Stimulated activated CD4-positive, alpha-beta T cell treated with anti-CD3 and anti-CD28 coated beads, Interleukin-12 subunit alpha, Interleukin-12 subunit beta, amount 100 ng/mL, for 24 hours (primary cell): ENCODE results near the gene TPD52L2.
"Not testable (repeated sequence)": the region's sequence is repeated elsewhere in the genome, so short reads cannot be mapped to it uniquely, and the experiment has no call there.

ENCODE experiments used
- DNase-seq, 2 experiments: peaks; one replicate each; pipeline ENCODE4 v3.0.0-alpha.2; 2020; ENCODE audit warnings: low read depth in 2 of 2

The TPD52L2 gene

DNA sequence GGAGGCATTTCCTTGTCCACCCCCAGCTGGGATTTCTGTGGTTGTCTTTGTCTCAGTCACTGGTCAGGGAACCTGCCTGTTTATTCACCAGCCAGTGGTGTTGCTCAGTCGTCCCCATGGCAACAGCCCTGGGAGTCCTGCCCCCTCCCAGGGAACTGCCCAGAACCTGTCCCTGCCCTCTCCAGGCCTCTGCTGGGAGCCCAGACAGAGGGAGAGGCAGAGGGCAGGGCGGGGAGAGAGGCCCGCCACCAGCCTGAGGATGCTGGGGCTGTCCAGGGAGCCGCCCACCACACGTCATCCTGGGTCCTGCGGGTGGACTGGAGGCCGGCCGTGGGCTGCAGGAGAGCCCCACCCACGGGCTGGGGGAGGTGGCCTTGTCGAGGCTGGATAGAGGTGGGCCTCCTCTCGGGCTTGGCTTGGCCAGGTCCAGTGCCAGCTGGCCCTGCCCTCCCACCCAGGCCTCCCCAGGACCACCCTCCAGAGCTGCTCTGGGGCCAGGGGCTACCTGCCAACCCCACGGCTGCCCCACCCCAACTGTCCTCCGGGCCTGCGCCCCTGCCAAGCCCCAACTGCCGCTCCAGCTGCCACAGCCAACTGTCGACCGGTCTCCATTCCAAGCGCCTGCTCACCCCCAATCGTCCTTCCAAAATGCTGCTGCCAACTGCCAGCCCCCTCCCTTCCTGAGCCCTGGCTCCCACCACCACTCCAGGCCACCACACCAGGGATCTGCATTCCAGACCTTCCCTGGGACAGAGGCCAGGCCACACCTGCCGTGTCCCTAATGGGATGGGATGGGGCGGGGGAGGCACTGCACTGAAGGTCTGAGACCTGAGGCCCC is 29.8 kb upstream of the TPD52L2 start:
- DNase-seq: no peak

DNA sequence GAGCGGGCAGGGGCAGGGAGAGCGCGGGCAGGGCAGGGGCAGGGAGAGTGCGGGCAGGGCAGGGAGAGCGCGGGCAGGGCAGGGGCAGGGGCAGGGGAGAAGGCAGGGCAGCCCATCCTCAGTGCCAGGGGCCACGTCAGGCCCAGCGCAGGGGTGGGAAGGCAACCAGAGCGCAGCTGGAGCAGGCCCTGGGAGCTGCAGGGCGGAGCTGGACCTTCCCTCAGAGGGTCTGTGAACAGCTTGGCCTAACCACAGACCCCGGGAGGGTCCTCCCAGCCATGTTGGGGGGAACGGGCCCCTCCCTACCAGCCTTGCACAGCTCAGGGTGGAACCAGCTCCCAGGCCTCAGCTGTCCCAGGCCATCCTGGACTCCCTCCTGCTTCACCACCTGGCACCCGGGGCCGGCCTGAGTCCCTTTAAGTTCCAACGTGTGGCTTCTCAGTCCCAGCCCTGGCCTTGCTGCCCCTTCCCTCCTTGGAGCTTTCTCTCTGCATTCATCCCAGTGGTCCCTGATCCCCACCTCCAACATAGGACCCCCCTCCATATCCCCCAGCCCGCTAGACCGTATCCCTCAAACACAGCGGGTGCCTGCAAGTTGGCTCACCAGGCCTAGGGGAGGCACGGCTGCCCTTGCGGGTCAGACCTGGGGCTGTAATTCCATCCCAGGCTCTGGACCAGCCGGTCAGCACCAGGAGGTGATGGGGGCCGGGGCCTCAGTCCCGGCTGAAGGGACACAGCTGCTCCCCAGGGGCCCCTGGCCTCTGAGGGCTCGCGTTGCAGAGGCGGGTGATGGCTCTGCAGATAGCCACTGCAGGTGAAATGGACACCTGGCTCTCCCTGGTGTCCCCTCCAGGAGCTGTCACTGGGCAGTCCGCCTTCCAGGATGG is 28.4 kb upstream of the TPD52L2 start:
- DNase-seq: no peak

DNA sequence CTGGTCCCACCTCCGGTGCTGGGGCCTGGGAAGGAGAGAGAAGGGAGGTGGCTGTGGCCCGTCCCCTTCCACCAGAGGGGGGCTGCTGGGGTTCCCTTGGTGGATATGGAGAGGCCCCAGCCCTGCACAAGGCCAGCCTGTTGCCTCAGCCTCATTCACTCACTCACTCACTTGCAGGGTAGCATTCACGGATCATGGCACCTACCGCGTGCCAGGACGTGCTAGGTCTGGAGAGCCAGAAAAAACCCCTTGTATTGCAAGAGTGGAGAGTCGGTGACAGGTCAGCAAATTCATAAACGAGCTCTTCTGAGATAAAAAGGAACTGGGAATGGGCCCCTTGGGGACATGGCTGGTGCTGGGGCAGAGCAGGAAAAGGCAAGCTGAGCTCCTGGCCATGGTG is 27.6 kb upstream of the TPD52L2 start:
- DNase-seq: no peak

DNA sequence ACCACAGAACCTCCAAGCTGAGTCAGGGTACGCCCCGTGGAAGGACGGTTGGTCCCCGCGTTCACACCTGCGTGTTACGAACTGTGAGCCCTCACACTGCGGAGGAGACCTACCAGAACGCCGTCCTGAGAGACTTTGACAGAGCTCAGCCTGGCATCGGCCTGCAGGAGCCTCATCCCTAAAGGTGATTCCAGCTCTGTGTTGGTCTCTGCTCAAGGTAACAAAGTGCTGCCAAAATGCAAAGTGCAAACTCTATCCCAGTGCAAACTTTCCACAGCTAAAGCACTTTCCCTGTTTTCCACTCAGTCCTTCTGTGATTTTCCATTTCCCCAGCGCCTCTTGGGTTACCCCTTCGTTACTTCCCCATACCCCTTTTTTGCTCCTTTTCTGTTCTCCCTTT is 25.4 kb upstream of the TPD52L2 start:
- DNase-seq: no peak

DNA sequence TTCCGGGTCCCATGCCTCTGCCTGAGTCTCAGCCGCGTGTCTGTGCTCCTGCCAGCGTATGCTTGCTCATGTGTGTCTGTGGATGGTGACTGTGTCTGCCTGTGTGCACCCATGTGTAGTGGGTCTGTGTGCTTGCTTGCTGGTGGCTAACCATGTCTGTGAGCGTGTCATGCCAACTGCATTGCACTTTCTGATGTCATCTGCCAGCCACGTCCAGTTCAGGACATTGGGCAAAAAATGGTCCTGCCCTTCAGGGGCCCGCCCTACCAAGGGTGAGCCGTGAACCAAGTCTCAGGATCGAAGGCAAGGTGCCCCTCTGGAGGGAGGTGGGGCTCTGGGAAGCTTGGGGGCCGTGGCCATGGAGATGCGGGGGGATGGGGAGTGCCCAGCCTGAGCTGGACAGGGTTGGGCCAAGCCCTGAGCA is 24.7 kb upstream of the TPD52L2 start:
- no peak for DNase-seq

DNA sequence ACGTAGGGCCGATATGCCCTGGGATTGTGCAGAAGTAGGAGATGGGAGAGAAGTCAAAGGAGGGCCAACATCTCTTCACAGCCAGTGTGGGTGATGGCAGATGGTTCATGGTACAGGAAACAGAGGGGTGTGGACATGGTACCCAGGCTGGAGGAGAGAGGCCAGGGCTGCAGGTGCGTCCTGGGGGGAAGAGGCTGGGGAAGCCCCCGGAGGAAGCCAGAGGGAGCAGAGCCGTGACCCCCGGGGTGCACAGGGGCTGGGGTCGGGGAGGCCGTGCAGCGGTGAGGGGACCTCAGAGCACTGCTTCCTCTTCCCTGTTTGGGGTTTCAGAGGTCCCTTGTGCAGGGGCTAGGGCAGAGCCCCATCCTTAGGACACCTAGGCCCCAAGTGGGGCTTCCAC is 22.8 kb upstream of the TPD52L2 start:
- no peak for DNase-seq

DNA sequence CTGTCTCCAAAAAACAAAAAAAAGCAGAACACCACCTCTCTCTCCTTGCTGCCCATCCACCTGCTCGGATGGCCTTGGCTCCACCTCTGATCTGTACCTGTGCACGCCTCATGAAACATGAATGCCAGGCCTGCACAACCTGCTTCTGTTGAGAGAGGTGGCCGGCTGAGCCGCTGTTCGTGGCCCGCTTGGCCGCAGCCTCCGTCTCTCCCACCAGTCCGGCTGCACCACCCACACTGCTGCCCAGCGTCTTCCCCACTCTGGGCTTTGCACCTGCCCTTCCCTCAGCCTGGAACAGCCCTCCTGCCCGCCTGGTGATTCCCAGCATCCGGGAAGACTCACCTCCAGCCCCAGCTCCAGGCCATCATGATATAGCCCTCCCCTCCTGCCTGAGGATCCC is 21.8 kb upstream of the TPD52L2 start:
- DNase-seq: no peak

DNA sequence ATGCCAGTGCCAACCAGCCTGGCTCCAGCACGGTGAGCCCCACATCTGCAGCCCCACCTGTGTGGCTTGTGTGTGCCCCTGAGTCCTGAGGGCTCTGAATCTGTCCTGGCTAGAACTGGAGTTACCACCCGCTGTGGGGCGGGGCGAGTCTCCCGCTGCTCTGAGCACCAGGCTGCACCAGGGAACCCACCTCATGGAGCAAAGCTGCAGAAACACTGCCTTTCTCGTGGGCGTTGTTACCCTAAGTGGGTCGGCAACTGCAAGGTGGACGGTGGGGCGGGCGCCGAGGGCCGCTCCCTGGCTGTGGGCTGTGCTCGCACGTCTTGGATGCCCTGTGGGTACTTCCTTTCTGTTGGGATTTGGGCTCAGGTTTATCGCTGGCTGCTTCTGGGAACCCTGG is 21.3 kb upstream of the TPD52L2 start:
- DNase-seq: no peak

DNA sequence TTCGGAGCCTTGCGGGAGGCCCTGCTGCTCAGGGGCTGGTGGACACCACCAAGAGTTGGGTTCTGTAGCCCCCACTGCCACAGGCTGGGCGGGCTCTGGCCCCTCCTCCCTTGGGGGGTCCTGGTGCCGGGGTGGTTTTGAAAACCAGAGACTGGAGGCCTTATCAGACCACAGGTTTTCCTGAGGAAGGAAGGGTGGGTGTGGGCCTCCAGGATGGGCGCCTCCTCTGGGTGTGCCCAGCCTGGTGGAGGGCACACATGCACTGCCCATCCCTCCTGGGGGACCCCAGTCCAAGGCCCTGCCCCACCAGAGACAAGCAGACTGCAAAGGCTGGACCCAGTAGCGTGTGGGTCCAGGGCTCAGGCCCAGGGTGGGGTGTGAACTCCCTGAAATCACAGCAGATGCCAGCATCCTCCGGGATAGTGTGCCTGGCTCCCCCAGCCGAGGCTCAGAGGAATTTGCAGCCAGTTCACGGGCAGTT is 20.5 kb upstream of the TPD52L2 start:
- no peak for DNase-seq

DNA sequence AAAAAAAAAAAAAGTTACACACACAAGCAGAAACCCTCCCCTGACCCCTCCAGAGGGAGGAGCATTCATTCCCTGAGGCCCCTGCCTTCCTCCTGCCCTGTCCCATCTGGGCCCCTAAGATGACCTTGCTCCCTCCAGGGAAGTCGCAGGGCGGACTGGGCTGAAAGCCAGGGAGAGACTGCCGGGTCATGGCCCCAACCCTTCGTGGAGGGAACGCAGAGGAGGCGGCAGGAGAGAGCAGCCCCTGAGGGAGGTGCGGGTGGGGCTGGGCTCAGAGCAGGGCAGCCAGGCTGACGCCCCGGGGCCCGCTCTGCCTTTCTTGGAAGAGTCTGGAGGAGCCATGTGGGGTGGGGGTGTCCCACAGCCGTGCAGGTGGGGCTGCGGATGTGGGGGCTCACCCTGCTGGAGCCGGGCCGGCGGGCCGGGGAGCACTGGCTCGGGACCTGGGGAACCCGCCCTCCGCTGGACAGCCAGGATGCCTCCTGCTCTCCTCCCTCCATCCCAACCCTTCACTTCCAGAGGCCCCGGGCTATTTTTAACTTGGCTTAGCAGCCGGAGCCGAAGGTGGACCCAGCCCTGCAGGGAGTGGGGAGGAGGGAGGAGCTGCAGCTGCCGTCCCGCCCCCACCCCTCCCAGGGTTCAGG is 18.8 kb upstream of the TPD52L2 start:
- DNase-seq: no peak

DNA sequence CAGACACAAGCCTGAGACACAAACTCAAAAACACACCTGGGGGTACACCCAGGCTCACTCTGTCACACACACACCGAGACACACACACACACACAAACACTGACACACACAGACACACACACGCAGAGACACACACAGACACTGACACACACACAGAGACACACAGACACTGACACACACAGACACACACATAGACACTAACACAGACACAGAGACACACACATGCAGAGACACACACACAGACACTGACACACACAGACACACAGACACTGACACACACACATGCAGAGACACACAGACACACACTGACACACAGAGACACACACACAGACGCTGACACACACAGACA is 18.2 kb upstream of the TPD52L2 start:
- no peak for DNase-seq

DNA sequence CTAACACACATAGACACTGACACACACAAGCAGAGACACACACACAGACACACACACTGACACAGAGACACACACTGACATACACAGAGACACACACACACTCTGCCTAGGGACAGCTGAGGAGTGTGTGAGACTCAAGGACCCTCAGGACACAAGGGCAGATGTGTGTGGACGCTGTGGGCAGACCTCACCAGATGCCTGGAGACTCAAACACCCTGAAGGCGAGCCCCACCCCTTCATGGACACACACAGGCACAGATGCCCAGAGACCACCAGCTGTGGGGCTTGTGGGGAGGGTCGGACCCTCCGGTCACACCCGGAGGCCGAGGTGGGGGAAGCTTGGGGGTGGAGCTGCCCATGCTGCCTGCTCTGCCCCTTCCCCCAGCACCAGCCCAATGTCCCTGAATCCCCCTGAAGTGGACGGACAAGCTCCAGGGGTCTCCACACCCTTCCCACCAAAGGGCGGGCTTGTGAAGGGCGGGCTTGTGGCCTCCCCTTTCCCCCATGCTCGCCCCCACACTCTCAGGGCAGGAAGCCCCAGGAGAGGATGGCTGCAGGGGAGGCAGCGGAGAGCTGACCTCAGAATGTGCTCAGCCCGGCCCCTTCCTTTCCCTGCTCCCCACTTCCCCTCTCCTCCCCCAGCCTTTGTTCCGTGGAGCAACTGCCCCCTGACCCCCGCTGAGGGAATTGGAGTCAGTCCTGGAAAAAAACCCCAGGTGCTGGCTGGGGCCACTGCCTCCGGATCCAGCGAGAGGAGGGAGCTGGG is 17.6 kb upstream of the TPD52L2 start:
- no peak for DNase-seq

DNA sequence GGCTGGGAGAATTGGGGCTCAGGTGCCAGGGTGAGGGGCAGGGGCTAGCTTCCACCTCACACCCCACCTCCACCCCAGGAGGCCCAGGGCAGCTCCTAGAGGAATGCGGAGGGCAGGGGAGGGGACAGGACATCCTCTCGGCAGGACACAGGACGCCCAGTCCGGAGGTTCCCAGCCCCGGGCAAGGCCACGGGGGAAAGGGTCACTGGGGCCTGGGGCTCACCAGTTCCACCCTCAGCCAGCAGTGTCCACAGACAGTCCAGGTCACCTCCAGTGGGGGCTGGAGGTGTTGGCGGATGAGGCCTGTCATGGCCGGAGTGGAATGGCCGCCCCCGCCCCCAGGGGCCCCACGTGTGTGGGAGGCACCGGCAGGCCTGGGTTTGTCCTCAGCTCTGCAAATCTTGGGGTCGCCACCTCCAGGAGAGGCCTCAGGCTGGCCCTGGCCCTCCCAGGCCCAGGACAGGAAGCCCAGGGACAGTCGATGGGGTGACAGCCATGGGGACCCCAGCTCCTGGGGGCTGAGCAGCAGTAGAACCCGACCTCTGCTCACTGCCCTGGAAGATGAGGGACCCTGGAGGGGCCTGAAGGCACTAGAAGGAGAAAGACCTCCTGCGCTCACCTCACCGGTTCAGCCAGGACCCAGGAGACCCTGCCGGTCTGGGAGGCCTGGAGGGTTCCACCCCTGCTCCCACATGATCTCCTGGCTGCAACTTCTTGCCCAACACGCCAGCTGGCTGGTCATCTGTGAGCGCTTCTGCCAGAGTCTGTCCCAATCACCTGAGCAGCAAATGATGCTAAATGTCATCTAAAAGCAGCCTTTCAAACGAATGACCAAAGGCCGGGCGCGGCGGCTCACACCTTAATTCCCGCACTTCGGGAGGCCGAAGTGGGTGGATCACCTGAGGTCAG is 16.8 kb upstream of the TPD52L2 start:
- no peak for DNase-seq

DNA sequence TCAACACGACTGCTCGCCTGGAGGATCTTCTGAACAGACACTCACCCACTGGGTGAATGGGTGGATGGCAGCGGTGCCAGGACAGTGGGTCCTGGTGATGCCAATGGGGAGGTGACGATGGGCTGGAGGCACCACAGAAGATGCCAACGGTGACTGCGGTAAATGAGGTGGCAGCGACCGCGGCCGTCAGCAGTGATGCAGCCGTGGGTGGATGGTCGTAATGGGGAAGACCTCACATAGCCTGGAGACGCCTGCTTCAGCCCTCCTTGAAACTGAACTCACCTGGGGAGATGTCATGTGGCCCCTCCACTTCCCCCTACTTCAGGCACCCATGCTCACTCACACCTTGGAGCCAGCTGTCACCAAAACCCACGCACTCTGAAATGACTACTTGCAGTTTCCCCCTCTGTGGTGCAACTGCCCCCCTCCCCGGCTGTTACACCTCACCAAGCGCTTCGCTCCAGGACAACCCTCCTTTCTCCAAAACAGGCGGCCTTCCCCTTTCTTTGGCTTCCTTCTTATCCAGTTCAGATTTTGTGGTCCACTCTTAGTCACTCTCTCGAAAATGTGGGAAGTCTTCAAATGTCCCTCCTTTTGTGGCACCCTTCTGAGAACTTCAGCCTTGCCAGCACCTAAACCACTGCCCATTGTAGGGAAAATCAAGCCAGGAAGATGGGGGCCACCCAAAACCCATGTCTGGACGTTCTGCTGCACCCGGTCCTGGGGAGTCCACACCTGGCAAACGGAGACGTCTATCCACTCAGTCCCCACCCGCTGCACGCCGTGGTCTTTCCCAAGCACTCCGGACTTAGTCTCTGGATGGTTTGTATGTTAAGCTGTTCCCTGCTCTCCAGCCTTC is 14.2 kb upstream of the TPD52L2 start:
- peak in 1 of 2 experiments; percentile 57 for DNase-seq

DNA sequence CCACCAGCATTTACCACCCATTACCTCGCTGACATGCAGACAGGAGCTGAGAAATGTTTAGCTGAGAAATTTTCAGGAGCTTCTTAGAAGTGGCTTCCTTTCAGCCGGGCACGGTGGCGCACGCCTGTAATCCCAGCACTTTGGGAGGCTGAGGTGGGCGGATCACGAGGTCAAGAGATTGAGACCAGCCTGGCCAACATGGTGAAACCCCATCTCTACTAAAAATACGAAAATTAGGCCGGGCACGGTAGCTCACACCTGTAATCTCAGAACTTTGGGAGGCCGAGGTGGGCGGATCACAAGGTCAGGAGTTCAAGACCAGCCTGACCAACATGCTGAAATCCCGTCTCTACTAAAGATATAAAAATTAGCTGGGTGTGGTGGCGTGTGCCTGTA is 13.5 kb upstream of the TPD52L2 start:
- not testable (repeated sequence) for DNase-seq

DNA sequence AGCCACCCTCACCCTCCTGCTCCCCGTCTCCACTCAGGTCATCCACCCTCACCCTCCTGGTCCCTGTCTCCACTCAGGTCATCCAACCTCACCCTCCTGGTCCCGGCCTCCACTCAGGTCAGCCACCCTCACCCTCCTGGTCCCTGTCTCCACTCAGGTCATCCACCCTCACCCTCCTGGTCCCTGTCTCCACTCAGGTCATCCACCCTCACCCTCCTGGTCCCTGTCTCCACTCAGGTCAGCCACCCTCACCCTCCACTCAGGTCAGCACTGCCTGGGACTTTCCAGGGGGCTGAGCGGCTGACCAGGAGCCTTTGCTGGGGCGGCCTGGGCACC is 11.4 kb upstream of the TPD52L2 start:
- not testable (repeated sequence) for DNase-seq

DNA sequence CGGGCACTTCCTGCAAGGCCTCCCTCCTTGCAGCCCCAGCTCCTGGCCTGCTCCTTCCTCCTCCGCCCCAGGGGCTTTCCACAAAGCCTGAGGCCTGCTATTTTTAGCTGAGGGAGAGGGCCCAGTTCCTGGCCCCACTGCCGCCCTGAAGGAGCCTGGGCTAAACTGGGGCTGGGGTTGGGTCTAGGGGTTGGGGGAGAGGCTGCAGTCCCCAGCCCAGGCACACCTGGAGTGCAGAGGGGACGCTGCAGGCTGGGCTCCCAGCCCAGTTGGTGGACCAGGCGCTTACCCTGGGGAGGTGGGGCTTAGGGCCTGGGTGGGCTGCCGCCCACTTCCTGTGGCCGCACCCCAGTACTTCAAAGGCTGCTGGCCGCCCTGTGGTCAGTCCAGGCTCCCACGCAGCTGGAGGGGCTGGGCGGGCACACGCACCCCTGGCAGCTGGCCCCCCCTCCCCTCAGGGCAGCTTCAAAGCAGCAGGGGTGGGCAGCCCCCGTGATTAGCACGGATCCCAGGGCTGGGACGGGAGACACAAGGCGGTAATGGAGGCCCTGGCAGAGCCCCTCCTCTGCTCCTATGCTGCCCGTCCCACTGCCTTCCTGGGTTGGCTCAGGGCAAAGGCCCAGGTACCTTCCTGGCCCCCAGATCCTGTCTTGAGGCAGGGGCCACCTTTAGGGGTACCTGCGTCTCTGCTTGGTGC is 10.9 kb upstream of the TPD52L2 start:
- DNase-seq: no peak

DNA sequence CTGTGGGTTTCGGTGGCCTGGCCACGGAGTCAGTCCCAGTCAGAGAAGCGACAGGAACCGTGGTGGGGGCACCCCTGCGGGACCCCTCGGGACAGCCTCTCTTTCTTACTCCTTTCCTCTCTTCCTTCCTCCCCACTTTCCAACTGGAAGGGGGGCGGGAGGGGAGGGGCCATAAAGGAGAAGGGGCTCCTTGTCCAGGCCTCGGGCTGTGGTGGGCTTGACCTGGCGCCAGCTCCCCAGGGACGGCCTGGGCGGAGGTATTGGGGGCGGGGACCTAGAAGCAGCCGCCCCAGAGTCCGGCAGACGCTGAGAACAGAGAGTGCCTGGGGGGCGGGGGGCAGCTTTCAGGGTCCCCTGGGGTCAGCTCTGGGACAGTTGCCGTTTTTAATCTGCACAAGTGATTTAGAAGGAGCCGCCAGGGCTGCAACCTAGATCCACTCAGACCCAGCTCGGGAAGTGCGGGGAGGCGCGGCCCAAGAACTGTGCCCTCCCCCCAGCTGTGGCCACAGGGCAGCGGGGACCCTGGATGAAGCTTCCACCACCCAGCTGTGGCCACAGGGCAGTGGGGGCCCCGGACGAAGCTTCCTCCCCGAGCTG is 10.2 kb upstream of the TPD52L2 start:
- DNase-seq: no peak
